ENCODE measurements around the gene PLEKHA1. TPM values are rescaled to one million over a fixed set of nuclear protein-coding genes. Genes with fewer than 3 reads are reported as not detected.
A peak's percentile ranks its signal among the peaks of the same experiment; 100 is the strongest.

The PLEKHA1 gene
- total and polyA plus RNA-seq, 2 donors (not counting 3 experiments of a cell fraction or from before 2014, with no cell fraction given): 21.6 to 58.8 TPM

DNA sequence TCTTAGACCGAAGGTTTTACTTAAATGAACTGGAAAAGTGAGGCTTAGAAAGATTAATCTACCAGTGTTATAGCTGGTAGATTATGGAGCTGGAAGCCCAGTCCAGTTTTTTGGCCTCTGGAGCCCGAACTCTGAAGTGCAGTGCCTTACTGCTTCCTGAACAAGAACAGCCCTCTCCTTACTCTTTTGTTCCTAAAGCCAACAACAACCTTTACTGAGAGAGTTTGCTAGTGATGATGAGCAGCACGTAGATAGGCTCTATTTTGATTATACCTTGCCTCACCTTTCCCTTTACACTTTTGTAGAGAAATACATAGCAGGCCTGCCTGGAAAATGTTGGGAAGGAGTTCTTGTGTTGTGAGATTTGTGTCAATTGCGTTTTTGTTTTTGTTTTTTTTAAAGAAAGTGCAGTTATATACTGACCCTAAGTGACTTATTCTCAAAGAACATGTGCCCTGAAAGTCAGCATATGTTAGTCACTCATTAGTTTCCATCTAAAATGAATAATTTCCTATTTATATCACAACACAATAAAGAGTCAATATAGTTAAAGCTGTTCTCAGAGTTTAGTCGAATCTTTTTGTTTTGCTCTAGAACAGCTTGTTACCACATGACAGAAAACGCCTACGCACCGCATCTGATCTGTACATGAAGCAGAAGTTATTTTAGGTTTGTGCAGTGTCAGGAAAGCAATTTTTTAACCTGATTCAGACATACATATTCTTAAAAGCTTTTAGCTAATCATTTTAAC is 33.0 kb downstream of the PLEKHA1 start:
- Histone ChIP-seq H3K9ac (replicated peaks; ENCODE audit: extremely low read depth, insufficient read depth, low read length) (no peak overlapping the region), H3K4me3 (replicated peaks in 1 of 3; ENCODE audit: insufficient read depth in 1 of 3, low read depth in 1 of 3, low read length in 3 of 3) (no peak overlapping the region), H3K9me3 (replicated peaks; ENCODE audit: control insufficient read depth, insufficient read depth, low read length) (no peaks in the 10 kb centered on the region), H3K4me2 (ENCODE audit: insufficient read depth, low read length) (no peak overlapping the region), H2AFZ (ENCODE audit: low read depth, low read length) (no peak overlapping the region), H3K9me1 (replicated peaks; ENCODE audit: control insufficient read depth, extremely low read depth, insufficient read depth, low read length) (no peaks in the 10 kb centered on the region), H3K27ac (ENCODE audit: insufficient read depth, low read depth, low read length) (no peak overlapping the region), H3K4me1 (ENCODE audit: control insufficient read depth, extremely low read depth, insufficient read depth, low read length) (peaks cover 2% of the 10 kb centered on the region), H3K79me2 (ENCODE audit: control insufficient read depth, insufficient read depth, low read length) (no peaks in the 10 kb centered on the region), H3K36me3 (ENCODE audit: control insufficient read depth in 2 of 2, extremely low read depth in 1 of 2, insufficient read depth in 2 of 2, low read length in 2 of 2) (no peaks in the 10 kb centered on the region), H3K27me3 (ENCODE audit: control insufficient read depth in 2 of 2, insufficient read depth in 2 of 2, low read length in 2 of 2) (no peaks in the 10 kb centered on the region), H4K20me1 (replicated peaks; ENCODE audit: control insufficient read depth, extremely low read depth, insufficient read depth, low read length) (no peaks in the 10 kb centered on the region)
- dilution Hi-C loops (cut with MboI; ENCODE audit: extremely low pct_ligation_motif_present, low sequenced_read_pairs) (no loop called here), intact Hi-C loops (cut with micrococcal nuclease) (no loop called here)
- ChIA-PET CTCF (interaction anchor here (0.6 to 1.3 kb wide), 5 partner anchors 12 to 158 kb away, joined by 3 to 5 read pairs (median 4); no protein-coding TSS in a partner anchor), POLR2A (no interaction called here)
- no TSS peak for BruUV-seq (replicated peaks)
- no peak for FAIRE-seq
- no peak for TF ChIP-seq GATA2 (IDR thresholded peaks at IDR 0.05; ENCODE audit: insufficient read depth, insufficient read length, low read depth, low read length)
- TF ChIP-seq FOS (IDR thresholded peaks at IDR 0.05; ENCODE audit: borderline replicate concordance, insufficient read depth, low read length): no peak
- TF ChIP-seq CTCF (IDR thresholded peaks at IDR 0.05; ENCODE audit: extremely low read depth in 1 of 2, insufficient read depth in 1 of 2, low read depth in 1 of 2, low read length in 2 of 2): no peak
- TF ChIP-seq POLR2AphosphoS5 (IDR thresholded peaks at IDR 0.05; ENCODE audit: insufficient read depth, low read depth, low read length): no peak
- TF ChIP-seq, protein P1, sequence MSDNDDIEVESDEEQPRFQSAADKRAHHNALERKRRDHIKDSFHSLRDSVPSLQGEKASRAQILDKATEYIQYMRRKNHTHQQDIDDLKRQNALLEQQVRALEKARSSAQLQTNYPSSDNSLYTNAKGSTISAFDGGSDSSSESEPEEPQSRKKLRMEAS (IDR thresholded peaks at IDR 0.05; ENCODE audit: insufficient read depth, insufficient read length): no peak
- TF ChIP-seq MYC (IDR thresholded peaks at IDR 0.05; ENCODE audit: low read depth, low read length): no peak
- no peak for TF ChIP-seq JUN (IDR thresholded peaks at IDR 0.05; ENCODE audit: borderline replicate concordance, insufficient read depth, insufficient read length, low read depth)
- no peak for TF ChIP-seq POLR2A (IDR thresholded peaks at IDR 0.05; ENCODE audit: low read depth, low read length)
- TF ChIP-seq EZH2 (IDR thresholded peaks at IDR 0.05; ENCODE audit: borderline replicate concordance, low read depth, low read length, severe bottlenecking): no peak
- peak; percentile 23 for DNase-seq (ENCODE audit: low read depth, low spot score)
